Measurements from ENCODE around the gene SUSD4.

The SUSD4 gene

DNA sequence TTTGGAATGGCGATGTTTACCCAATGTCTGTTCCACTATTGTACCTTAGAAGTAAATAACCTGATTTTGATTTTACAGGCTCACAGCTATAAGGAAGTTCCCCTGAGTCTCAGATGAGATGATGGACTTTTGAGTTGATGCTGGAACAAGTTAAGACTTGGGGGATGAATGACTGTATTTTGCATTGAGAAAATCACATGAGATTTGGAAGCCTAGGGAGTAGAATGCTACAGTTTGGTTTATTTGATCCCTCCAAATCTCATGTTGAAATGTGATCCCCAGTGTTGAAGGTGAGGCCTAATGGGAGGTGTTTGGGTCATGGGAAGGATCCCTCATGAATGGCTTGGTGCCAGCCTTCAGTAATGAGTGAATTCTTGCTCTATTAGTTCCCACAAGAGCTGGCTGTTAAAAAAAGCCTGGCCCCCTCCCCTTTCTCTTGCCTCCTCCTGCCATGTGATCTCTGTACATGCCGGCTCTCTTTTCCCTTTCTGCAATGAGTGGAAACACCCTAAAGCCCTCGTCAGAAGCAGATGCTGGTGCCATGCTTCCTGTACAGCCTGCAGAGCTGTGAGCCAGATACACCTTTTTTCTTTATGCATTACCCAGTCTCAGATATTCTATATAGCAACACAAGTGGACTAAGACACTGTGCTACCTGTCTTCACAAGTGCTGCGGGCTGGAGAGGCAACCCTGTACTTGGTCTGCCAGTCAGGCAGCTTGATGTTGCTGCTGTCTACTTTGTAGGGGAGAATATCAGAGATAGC lies 143.9 kb downstream of the SUSD4 start:
- no peak overlapping the region for H3K4me3 ChIP-seq (replicated peaks; ENCODE audit: low read depth, low read length)
- DNase-seq (ENCODE audit: low read depth): no peak
- TF ChIP-seq, protein P1, sequence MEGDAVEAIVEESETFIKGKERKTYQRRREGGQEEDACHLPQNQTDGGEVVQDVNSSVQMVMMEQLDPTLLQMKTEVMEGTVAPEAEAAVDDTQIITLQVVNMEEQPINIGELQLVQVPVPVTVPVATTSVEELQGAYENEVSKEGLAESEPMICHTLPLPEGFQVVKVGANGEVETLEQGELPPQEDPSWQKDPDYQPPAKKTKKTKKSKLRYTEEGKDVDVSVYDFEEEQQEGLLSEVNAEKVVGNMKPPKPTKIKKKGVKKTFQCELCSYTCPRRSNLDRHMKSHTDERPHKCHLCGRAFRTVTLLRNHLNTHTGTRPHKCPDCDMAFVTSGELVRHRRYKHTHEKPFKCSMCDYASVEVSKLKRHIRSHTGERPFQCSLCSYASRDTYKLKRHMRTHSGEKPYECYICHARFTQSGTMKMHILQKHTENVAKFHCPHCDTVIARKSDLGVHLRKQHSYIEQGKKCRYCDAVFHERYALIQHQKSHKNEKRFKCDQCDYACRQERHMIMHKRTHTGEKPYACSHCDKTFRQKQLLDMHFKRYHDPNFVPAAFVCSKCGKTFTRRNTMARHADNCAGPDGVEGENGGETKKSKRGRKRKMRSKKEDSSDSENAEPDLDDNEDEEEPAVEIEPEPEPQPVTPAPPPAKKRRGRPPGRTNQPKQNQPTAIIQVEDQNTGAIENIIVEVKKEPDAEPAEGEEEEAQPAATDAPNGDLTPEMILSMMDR (IDR thresholded peaks at IDR 0.05; ENCODE audit: low read length, missing control alignments): no peak

DNA sequence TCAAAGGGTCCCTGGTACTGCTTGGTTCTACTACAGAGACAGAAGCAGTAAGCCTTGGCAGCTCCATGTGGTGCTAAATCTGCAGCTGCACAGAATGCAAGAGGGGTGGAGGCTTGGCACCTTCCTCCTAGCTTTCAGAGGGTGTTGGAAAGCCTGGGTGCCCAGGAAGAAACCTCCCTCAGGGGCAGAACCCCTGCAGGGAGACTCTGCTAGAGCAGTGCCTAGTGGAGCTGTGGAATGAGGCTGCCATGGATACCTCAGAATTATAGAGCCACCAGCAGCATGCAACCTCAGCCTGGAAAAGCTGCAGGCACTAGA lies 144.7 kb downstream of the SUSD4 start:
- TF ChIP-seq, protein P1 (IDR thresholded peaks at IDR 0.05; ENCODE audit: low read length, missing control alignments): no peak
- H3K4me3 ChIP-seq (replicated peaks; ENCODE audit: low read depth, low read length): no peak overlapping the region
- DNase-seq (ENCODE audit: low read depth): no peak

DNA sequence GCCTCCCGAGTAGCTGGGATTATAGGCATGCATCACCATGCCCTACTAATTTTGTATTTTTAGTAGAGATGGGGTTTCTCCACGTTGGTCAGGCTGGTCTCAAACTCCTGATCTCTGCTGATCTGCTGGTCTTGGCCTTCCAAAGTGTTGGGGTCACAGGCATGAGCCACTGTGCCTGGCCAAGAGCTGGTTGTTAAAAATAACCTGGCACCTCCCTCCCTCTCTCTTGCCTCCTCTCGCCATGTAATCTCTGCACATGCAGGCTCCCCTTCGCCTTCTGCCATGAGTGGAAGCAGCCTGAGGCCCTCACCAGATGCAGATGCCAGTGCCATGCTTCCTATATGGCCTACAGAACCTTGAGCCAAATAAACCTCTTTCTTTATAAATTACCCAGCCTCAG lies 146.2 kb downstream of the SUSD4 start:
- no peak overlapping the region for H3K4me3 ChIP-seq (replicated peaks; ENCODE audit: low read depth, low read length)
- TF ChIP-seq, protein P1 (IDR thresholded peaks at IDR 0.05; ENCODE audit: low read length, missing control alignments): no peak
- no peak for DNase-seq (ENCODE audit: low read depth)

DNA sequence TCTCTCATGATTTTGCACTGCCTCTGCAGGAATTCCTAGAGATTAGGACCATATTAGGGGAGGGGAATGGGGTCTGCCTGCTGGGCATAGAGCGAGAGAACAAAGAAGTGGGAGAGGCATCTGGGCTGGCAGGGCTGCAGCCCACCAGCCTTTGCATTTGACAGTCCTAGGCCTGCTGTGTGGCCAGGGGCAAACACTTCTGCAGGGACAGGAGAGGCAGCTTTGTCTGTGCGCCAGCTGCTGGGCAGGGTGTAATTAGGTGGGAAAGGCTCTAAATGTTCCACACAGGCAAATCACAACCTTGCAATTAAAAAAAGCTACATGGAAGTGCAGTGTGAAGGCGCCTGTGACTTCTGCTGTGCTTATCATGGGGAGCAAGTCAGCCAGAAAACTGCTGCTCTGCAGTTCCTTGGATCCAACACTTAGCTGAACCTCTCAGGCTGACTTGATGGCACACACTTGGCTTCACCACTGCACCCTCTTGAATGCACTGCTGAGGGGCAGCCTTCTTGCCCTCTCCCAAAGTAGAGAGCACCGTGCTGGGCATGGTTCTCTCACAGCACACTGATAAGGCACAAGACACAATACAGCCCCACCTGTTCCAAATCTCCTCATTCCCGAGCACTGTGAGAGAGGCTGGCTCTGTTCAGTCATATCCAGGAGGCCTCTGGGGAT lies 147.3 kb downstream of the SUSD4 start:
- no peak overlapping the region for H3K4me3 ChIP-seq (replicated peaks; ENCODE audit: low read depth, low read length)
- DNase-seq (ENCODE audit: low read depth): no peak
- TF ChIP-seq, protein P1 (IDR thresholded peaks at IDR 0.05; ENCODE audit: low read length, missing control alignments): no peak

DNA sequence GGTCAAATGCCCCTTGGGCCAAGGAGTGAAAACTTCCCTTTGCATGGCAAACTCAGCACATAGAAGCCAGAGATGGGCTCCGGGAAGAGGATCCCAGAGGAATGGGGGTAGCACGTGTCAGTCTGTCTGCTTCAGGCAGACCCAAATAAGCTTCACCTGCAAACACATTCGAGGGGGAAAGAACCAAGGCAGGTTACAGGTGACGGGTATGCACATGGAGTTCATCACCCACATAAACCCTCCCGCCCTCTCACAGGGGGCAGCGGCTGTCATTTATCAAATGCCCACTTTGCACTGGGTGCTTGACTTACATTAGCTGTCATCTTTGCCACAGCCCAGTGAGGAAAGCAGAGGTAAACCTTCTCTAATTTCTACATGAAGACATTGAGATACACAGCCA lies 147.9 kb downstream of the SUSD4 start:
- no peak for DNase-seq (ENCODE audit: low read depth)
- H3K4me3 ChIP-seq (replicated peaks; ENCODE audit: low read depth, low read length): no peak overlapping the region
- TF ChIP-seq, protein P1 (IDR thresholded peaks at IDR 0.05; ENCODE audit: low read length, missing control alignments): no peak

DNA sequence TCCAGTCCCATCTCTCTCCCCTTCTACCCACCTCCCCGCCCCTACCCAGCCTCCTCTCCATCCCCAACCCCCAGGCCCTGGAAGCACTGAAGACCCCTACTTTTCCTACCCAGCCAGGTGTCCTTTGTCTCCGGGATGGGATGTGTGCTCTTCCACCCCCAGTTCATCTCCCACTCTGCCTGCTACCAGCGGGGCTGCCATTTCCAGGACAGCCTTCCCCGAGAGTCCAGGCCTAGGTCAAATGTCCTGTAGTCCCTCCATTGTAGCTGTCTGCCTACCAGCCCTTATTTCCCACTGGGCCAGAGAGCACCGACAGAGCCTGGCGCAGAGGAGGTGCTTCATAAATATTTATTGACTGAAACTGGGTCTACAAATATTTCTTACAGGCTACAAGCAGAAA lies 148.9 kb downstream of the SUSD4 start:
- TF ChIP-seq, protein P1 (IDR thresholded peaks at IDR 0.05; ENCODE audit: low read length, missing control alignments): no peak
- H3K4me3 ChIP-seq (replicated peaks; ENCODE audit: low read depth, low read length): no peak overlapping the region
- DNase-seq (ENCODE audit: low read depth): no peak

Data from fibroblast of pulmonary artery (primary cell).